Neural cell (in vitro differentiated cells): ENCODE results near the gene ABCF2. TPM values are rescaled to one million over a fixed set of nuclear protein-coding genes. Genes with fewer than 3 reads are reported as not detected.

Experiments used
- H2AFZ ChIP-seq: fragments of 200-600, 300-800 bp; sonication (generic), shearing (Covaris generic); 2 replicates; pipeline ENCODE4 v1.6.0; 2014; ENCODE audit warnings: low read depth, mild to moderate bottlenecking, antibody characterized with exemption, low read length, moderate library complexity
- H3F3A ChIP-seq: fragments of 200-600 bp; shearing (Covaris generic); 2 replicates; pipeline ENCODE4 v1.6.1; 2016; ENCODE audit warnings: mild to moderate bottlenecking, moderate library complexity, mixed read lengths, antibody characterized with exemption, low read length; ENCODE audit not compliant: insufficient read depth, poor library complexity, severe bottlenecking
- H3K27ac ChIP-seq: fragments of 200-600, 300-800 bp; sonication (generic), shearing (Covaris generic); 2 replicates; pipeline ENCODE4 v1.5.1; 2014; ENCODE audit warnings: mild to moderate bottlenecking, low read length, moderate library complexity
- H3K27me3 ChIP-seq: fragments of 300-800, 200-600 bp; sonication (generic), shearing (Covaris generic); 2 replicates; pipeline ENCODE4 v1.6.0; 2014; ENCODE audit warnings: mild to moderate bottlenecking, low read depth, low read length, moderate library complexity; ENCODE audit not compliant: insufficient read depth
- H3K36me3 ChIP-seq: fragments of 300-800, 200-600 bp; sonication (generic), shearing (Covaris generic); 2 replicates; pipeline ENCODE4 v1.5.1; 2014; ENCODE audit warnings: mild to moderate bottlenecking, antibody characterized with exemption, low read length, moderate library complexity; ENCODE audit not compliant: insufficient read depth
- H3K4me2 ChIP-seq: fragments of 300-800, 200-600 bp; sonication (generic), shearing (Covaris generic); 2 replicates; pipeline ENCODE4 v1.6.0; 2014; ENCODE audit warnings: mild to moderate bottlenecking, low read length
- H3K4me3 ChIP-seq: fragments of 300-800, 200-600 bp; sonication (generic), shearing (Covaris generic); 2 replicates; pipeline ENCODE4 v1.5.1; 2014; ENCODE audit warnings: mild to moderate bottlenecking, low read length, moderate library complexity
- H3K79me2 ChIP-seq: fragments of 200-600 bp; shearing (Covaris generic); replicated peaks from 2 replicates; pipeline ENCODE4 v1.6.0; 2014; ENCODE audit warnings: mild to moderate bottlenecking, low read length, moderate library complexity; ENCODE audit not compliant: insufficient read depth
- H3K9ac ChIP-seq: fragments of 300-800, 200-600 bp; sonication (generic), shearing (Covaris generic); 2 replicates; pipeline ENCODE4 v1.6.1; 2016; ENCODE audit warnings: mild to moderate bottlenecking, low read length, mixed read lengths
- H3K9me2 ChIP-seq: fragments of 200-600 bp; shearing (Covaris generic); 2 replicates; pipeline ENCODE4 v1.6.1; 2016; ENCODE audit warnings: mild to moderate bottlenecking, low read length, mixed read lengths; ENCODE audit not compliant: insufficient read depth
- H3K9me3 ChIP-seq: fragments of 200-600, 300-800 bp; sonication (generic), shearing (Covaris generic); 2 replicates; pipeline ENCODE4 v1.6.1; 2016; ENCODE audit warnings: mild to moderate bottlenecking, mixed run types, low read length, moderate library complexity, mixed read lengths
- H4K20me1 ChIP-seq: fragments of 200-600 bp; shearing (Covaris generic); 2 replicates; pipeline ENCODE4 v1.6.1; 2016; ENCODE audit warnings: mild to moderate bottlenecking, mixed run types; ENCODE audit not compliant: insufficient read depth
- CTCF ChIP-seq: fragments of 450-650 bp; IDR thresholded peaks from 2 replicates; pipeline ENCODE4 v1.5.1; 2014; ENCODE audit warnings: antibody characterized with exemption, mild to moderate bottlenecking, moderate library complexity; ENCODE audit not compliant: poor library complexity, severe bottlenecking
- EP300 ChIP-seq: fragments of 450-650 bp; conservative IDR thresholded peaks from 2 replicates; pipeline ENCODE4 v1.6.1; 2014; ENCODE audit warnings: antibody characterized with exemption, mild to moderate bottlenecking, moderate library complexity; ENCODE audit not compliant: poor library complexity, severe bottlenecking
- EZH2 ChIP-seq: fragments of 200-600, 300-800 bp; shearing (Covaris generic), sonication (generic); IDR thresholded peaks from 2 replicates; pipeline ENCODE4 v1.6.1; 2014; ENCODE audit warnings: antibody characterized with exemption, low read length, borderline replicate concordance, mild to moderate bottlenecking; ENCODE audit not compliant: insufficient read depth, poor library complexity, severe bottlenecking
- MXI1 ChIP-seq: fragments of 450-650 bp; conservative IDR thresholded peaks from 2 replicates; pipeline ENCODE4 v1.6.1; 2014; ENCODE audit warnings: antibody characterized with exemption, mild to moderate bottlenecking; ENCODE audit not compliant: poor library complexity, severe bottlenecking
- POLR2AphosphoS5 ChIP-seq: IDR thresholded peaks from 2 replicates; pipeline ENCODE4 v1.6.1; 2012
- RAD21 ChIP-seq: fragments of 450-650 bp; conservative IDR thresholded peaks from 2 replicates; pipeline ENCODE4 v1.6.1; 2014; ENCODE audit warnings: antibody characterized with exemption, mild to moderate bottlenecking, moderate library complexity
- REST ChIP-seq: IDR thresholded peaks from 2 replicates; pipeline ENCODE4 v1.6.1; 2012; ENCODE audit warnings: borderline replicate concordance
- SMC3 ChIP-seq: fragments of 450-650 bp; conservative IDR thresholded peaks from 2 replicates; pipeline ENCODE4 v1.6.1; 2014; ENCODE audit warnings: antibody characterized with exemption, mild to moderate bottlenecking, moderate library complexity; ENCODE audit not compliant: poor library complexity
- TAF1 ChIP-seq: IDR thresholded peaks from 2 replicates; pipeline ENCODE4 v1.6.1; 2012; ENCODE audit warnings: low read depth
- polyA plus RNA-seq: library from polyadenylated mRNA; depleted of rRNA; stranded (reverse); fragments of >200 nt; gene quantifications from 2 replicates; pipeline ENCODE4 v1.2.3, GENCODE V29; 2014

ABCF2 gene
- polyA plus RNA-seq, 1 donor from 2014 or later, result 32.7 TPM

DNA sequence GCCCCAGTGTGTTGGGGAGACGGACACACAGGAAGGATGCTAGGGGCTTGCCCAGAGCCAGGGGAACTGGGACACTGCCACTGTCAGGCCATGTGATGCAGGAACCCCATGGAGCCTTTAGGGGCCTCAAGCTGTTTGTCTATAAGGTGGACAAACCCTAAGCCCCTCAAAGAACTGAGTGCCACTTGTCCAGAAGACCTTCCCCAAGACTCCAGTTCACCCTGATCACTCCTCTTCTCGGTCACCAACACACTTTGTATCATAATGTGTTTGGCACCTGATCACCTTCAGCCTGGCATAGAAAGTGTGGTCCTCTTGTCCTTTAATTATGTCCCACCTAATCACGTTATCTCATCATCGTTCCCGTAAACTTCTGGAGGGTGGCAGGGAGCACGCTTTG, 17.4 kb downstream of the ABCF2 start:
- Histone ChIP-seq H3K79me2 (no peaks in the 10 kb centered on the region), H3K4me3 (no peak overlapping the region), H3K27me3 (no peaks in the 10 kb centered on the region), H3K27ac (no peak overlapping the region), H3K9me3 (no peaks in the 10 kb centered on the region), H3K9me2 (no peaks in the 10 kb centered on the region), H3K4me2 (no peak overlapping the region), H2AFZ (no peak overlapping the region), H3F3A (no peaks in the 10 kb centered on the region), H3K36me3 (no peaks in the 10 kb centered on the region), H3K9ac (no peak overlapping the region), H4K20me1 (no peaks in the 10 kb centered on the region)
- TF ChIP-seq CTCF (no peak), EP300 (no peak), POLR2AphosphoS5 (no peak), REST (no peak), RAD21 (no peak), EZH2 (no peak), TAF1 (no peak), SMC3 (no peak), MXI1 (no peak)

DNA sequence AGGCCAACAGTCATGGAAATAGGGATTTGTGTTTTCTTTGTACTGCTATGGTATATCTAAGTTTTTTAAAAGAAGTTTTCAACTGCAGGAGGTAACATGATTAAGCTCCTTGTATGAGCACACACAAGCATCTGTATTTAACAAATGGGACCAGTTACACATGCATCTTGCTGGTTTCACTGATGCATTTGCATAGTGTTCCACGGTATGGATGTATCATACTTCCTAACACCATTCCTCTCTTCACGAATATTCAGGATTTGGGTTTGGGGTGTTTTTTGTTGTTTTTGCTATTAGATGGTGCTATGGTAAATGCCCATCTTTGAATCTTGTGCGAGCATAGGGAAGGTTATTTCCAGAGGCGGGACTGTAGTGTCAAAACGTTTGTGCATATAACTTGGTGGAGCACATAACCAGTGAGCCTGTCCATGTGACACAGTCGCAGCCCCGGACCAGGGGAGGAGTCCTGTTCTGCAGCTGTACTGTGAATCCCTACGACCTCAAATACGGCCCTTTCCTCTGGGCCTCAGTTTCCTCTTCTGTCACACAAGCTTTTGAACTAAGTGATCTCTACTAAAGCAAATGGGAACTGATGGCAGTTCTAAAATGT, 18.6 kb downstream of the ABCF2 start:
- H3K4me3 ChIP-seq, result no peak overlapping the region
- no peak overlapping the region for H3K4me2 ChIP-seq
- no peak for TF ChIP-seq MXI1
- H3K79me2 ChIP-seq, result no peaks in the 10 kb centered on the region
- no peaks in the 10 kb centered on the region for H3K27me3 ChIP-seq
- H3K27ac ChIP-seq, result no peak overlapping the region
- H3K9me2 ChIP-seq, result no peaks in the 10 kb centered on the region
- no peaks in the 10 kb centered on the region for H3K9me3 ChIP-seq
- no peak overlapping the region for H3K9ac ChIP-seq
- H3K36me3 ChIP-seq, result no peaks in the 10 kb centered on the region
- no peak overlapping the region for H2AFZ ChIP-seq
- no peaks in the 10 kb centered on the region for H4K20me1 ChIP-seq
- H3F3A ChIP-seq, result no peaks in the 10 kb centered on the region

DNA sequence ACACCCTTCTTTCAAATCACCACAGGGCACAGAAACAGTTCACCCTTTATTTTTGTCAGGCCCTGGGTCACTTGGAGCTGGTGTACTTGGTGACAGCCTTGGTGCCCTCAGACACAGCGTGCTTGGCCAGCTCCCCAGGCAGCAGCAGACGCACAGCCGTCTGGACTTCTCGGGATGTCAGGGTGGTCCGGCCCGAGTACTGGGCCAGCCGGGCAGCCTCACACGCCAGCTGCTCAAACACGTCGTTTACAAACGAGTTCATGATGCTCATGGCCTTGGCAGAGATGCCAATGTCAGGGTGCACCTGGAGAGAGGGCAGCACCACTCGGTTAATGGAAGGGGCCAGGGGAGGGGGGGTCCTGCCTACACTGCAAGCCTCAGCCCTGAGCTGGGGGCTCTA, 19.2 kb downstream of the ABCF2 start:
- H3K9me2 ChIP-seq, result no peaks in the 10 kb centered on the region
- H3K4me2 ChIP-seq, result no peak overlapping the region
- H3K27me3 ChIP-seq, result no peaks in the 10 kb centered on the region
- TF ChIP-seq CTCF (no peak), RAD21 (no peak), EZH2 (no peak), MXI1 (no peak), POLR2AphosphoS5 (no peak), TAF1 (no peak), SMC3 (no peak), EP300 (no peak), REST (no peak)
- no peak overlapping the region for H3K9ac ChIP-seq
- no peaks in the 10 kb centered on the region for H3K36me3 ChIP-seq
- no peak overlapping the region for H3K4me3 ChIP-seq
- H3K9me3 ChIP-seq, result no peaks in the 10 kb centered on the region
- H4K20me1 ChIP-seq, result no peaks in the 10 kb centered on the region
- no peak overlapping the region for H2AFZ ChIP-seq
- H3K79me2 ChIP-seq, result no peaks in the 10 kb centered on the region
- H3F3A ChIP-seq, result no peaks in the 10 kb centered on the region
- no peak overlapping the region for H3K27ac ChIP-seq
